IPS-15b (cell line): ENCODE results near the gene CYRIA.

Source experiments
- H3K27me3 ChIP-seq: one replicate; pipeline ENCODE4 v1.6.1; 2013; ENCODE audit warnings: low read length; ENCODE audit not compliant: control insufficient read depth, insufficient read depth
- H3K36me3 ChIP-seq: one replicate; pipeline ENCODE4 v1.6.1; 2013; ENCODE audit warnings: low read length; ENCODE audit not compliant: control insufficient read depth, insufficient read depth
- H3K4me1 ChIP-seq: one replicate; pipeline ENCODE4 v1.6.1; 2013; ENCODE audit warnings: mild to moderate bottlenecking, low read length; ENCODE audit not compliant: control insufficient read depth, insufficient read depth
- H3K4me3 ChIP-seq: one replicate; pipeline ENCODE4 v1.5.1; 2013; ENCODE audit warnings: low read depth, low read length
- H3K9ac ChIP-seq: one replicate; pipeline ENCODE4 v1.6.1; 2013; ENCODE audit warnings: low read depth, mild to moderate bottlenecking, low read length
- H3K9me3 ChIP-seq: one replicate; pipeline ENCODE4 v1.6.1; 2013; ENCODE audit warnings: mild to moderate bottlenecking, low read length; ENCODE audit not compliant: control insufficient read depth, insufficient read depth

The CYRIA gene

DNA sequence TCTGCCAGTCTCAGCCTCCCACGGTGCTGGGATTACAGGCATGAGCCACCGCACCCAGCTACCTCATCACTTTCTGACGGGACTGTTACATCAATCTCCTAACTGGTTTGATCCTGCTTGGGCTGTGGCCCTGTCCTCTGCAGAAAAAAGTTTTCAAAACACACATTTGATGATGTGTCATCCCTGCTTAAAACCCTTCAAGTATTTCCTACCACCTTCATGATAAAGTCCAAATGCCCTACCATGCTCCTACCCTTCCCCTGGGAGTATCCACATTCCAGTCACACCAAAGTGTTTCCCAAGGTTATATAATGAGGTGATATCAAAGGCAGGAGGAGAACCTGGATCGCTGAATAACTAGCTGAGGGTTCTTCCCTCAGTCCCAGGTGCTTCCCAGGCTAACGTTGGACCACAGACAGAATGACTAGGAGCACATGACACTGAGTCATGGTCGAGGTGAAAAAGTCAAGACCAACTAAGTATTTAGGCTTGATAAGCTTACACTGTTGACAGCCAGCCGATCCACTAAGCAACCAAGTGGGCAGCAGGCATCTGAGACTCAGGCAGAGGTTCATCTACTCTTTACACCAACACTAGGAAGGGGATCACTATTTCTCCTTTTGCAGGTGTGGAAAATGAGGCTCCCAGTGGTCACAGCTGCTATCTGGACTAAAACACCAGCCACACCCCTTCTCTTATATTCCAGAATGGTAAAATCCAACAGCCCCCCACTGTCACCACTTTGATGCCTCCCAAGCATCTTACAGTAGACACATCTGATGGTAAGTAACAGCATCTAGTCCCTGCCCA, 31.8 kb downstream of the CYRIA start:
- Histone ChIP-seq H3K9ac (no peak overlapping the region), H3K4me3 (no peak overlapping the region), H3K4me1 (peaks cover 5% of the 10 kb centered on the region), H3K27me3 (no peaks in the 10 kb centered on the region), H3K36me3 (no peaks in the 10 kb centered on the region), H3K9me3 (no peaks in the 10 kb centered on the region)

DNA sequence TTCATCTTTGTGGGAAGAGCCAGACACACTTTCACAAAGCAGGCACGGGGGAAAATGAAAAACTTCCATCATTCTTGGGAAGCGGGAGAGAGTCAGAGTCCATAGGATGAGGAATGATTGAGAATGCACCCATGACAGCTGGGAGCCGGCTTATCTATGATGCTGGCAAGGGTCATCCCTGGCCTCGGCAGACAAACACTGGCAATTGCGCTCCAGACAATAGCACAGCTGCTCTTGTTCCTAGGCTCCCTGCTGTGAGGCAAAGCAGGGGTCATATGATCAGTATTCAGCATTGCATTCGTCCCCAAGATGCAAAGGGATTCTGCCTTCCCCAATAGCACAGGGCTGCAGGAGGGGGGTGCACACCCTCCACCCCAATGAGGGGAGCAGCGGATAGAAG, 33.0 kb downstream of the CYRIA start:
- Histone ChIP-seq H3K4me3 (no peak overlapping the region), H3K9ac (no peak overlapping the region), H3K9me3 (no peaks in the 10 kb centered on the region), H3K4me1 (peaks cover 5% of the 10 kb centered on the region), H3K36me3 (no peaks in the 10 kb centered on the region), H3K27me3 (no peaks in the 10 kb centered on the region)

DNA sequence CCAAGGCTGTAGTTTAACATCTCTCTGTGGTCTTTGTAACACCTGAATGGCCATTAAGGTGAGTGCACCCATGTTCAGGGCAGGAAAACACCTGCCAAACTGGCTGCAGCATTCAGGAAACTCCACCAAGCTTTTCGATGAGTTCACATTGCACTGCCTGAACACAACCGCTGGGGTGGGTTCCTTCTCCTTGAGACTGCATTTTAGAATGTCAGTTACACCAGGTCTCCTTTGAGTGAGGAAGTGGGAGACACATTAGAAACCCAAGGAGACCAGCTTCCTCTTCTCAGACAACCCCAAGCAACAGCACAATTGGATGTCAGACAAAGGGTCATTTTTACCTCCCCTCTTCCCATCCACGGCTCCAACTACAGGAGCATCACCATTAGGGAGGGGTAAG, 35.2 kb downstream of the CYRIA start:
- Histone ChIP-seq H3K4me1 (peaks cover 8% of the 10 kb centered on the region), H3K9ac (no peak overlapping the region), H3K27me3 (no peaks in the 10 kb centered on the region), H3K36me3 (no peaks in the 10 kb centered on the region), H3K4me3 (no peak overlapping the region), H3K9me3 (no peaks in the 10 kb centered on the region)

DNA sequence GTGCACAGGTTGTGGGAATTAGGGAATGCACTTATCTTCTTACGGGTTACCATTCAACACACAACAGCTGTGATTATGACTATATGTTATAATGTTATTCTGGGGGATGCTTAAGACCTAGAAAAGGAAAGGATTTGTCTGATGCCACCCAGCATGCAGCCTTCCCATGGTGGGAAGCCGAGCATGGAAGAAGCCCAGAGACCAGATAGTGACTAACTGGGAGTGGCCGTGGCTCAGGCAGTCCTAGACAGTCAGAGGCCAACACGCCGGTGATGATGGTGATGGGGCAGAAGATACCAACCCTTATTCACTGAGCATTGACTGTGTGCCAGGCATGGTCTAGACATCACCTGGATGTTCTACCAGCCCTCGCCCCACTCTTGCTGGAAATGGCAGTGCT, 35.9 kb downstream of the CYRIA start:
- no peak overlapping the region for H3K4me3 ChIP-seq
- H3K9ac ChIP-seq = no peak overlapping the region
- H3K27me3 ChIP-seq = no peaks in the 10 kb centered on the region
- no peaks in the 10 kb centered on the region for H3K9me3 ChIP-seq
- H3K4me1 ChIP-seq = peaks cover 15% of the 10 kb centered on the region
- H3K36me3 ChIP-seq = no peaks in the 10 kb centered on the region

DNA sequence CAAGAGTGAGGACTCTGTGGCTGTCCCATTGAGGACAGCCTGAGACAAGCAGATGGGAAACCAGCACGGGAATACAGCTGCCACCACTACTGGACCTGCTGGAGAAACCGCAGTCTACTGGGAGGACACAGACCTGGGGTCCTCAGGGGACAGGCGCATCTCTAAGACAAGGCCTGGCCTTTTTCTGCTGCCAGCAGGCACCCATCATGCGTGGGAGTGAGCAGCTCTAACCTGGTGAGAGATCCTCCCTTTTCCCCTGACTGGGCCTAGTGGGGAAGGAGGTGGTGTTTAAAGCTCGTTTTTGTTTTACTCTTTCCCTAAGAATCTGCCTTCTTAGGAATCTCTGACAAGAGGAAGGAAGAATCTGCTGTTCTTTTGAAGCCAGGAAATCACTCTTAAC, 36.6 kb downstream of the CYRIA start:
- Histone ChIP-seq H3K4me1 (peaks cover 17% of the 10 kb centered on the region), H3K27me3 (no peaks in the 10 kb centered on the region), H3K9ac (no peak overlapping the region), H3K4me3 (no peak overlapping the region), H3K9me3 (no peaks in the 10 kb centered on the region), H3K36me3 (no peaks in the 10 kb centered on the region)

DNA sequence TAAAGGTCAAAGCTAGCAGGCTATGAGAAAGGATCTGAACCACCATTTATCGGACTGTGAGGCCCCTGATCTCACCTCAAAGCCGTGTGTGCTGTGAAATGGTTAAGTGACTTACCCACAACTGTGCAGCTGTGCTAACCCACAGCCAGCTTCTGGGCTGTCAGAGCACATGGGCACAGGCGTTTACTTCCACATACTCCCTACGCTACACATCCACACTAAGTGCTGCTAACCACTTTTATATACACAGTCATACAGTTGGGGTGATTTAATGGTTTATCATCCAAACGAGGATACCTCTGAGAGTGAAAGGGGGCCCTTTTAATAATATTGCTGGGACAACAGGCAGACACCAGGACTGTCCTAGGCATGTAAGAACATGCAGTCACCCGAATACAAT, 37.3 kb downstream of the CYRIA start:
- Histone ChIP-seq H3K36me3 (no peaks in the 10 kb centered on the region), H3K9ac (no peak overlapping the region), H3K4me1 (peaks cover 17% of the 10 kb centered on the region)

DNA sequence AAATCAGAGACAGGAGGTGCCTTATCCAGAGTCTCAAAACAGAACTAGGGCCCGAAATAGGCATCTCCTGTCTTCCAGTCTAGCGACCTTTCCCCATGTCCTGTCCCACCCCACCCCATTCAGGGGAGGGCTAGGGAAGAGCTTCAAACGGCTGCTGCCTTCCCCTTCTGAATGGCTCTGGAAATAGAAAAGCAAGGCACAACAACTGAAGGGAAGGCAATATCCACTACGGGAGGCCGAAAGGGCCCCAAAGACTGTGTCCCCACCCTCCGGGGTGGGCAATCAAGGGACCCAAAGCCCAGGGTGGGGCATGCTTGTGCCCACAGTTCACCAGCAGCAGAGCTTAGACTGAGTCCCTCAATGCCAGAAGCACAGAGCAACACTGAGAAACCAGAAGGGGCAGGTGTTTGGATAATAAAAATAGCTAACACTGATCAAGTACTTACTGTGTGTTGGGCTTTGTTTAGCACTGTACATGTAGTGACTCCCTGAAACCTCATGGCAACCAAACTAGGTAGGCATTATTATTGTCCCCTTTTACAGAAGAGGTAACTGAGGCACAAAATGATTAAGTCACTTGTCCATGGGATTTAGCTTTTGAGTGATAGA, 38.5 kb downstream of the CYRIA start:
- H3K9ac ChIP-seq = no peak overlapping the region
- no peaks in the 10 kb centered on the region for H3K36me3 ChIP-seq
- peaks cover 11% of the 10 kb centered on the region for H3K4me1 ChIP-seq
- H3K27me3 ChIP-seq = no peaks in the 10 kb centered on the region
- no peaks in the 10 kb centered on the region for H3K9me3 ChIP-seq
- H3K4me3 ChIP-seq = no peak overlapping the region

More for the DNA sequence above, 37.3 kb downstream of the CYRIA start:
- Histone ChIP-seq H3K4me3 (no peak overlapping the region), H3K27me3 (no peaks in the 10 kb centered on the region), H3K9me3 (no peaks in the 10 kb centered on the region)

DNA sequence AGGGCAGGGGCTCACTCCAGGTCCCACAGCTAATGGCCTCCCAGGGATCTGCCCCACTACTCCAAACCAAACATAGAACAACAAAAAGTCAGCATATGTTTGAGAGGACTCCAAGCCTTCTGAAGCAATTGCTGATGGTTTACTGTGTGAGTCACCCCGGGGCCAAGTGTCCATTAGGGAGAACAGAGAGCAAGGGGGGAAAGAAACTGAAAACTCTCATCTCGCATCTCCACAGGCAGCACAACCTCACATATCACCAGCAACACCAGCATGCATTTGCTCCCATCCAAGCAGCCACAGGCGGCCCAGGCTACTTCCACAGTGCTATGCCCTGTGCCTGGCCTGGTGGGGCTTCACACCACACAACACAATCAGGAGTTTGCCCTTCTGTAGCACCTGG, 39.1 kb downstream of the CYRIA start:
- no peaks in the 10 kb centered on the region for H3K27me3 ChIP-seq
- H3K9me3 ChIP-seq = no peaks in the 10 kb centered on the region
- no peaks in the 10 kb centered on the region for H3K36me3 ChIP-seq
- no peak overlapping the region for H3K9ac ChIP-seq
- H3K4me3 ChIP-seq = no peak overlapping the region
- peaks cover 11% of the 10 kb centered on the region for H3K4me1 ChIP-seq

DNA sequence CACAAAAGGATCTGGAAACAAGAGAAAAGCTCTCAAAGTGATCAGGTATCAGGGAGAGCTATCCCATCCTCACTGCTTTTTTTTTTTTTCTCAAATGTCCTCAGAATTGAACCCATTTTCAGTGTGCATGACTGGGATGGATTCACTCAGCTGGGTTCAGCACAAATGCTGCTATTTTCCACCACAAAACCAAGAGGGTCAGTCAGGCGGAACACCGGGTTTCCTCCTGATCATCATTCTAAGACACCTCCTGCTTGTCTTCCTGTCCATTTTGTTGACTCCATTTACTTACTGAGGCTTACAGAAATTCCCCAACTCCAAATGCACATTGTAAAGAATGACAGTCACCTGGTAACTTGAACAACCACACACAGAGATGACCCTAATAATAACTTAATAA, 39.9 kb downstream of the CYRIA start:
- Histone ChIP-seq H3K27me3 (no peaks in the 10 kb centered on the region), H3K36me3 (no peaks in the 10 kb centered on the region), H3K4me3 (no peak overlapping the region), H3K4me1 (peaks cover 11% of the 10 kb centered on the region), H3K9me3 (no peaks in the 10 kb centered on the region), H3K9ac (no peak overlapping the region)

DNA sequence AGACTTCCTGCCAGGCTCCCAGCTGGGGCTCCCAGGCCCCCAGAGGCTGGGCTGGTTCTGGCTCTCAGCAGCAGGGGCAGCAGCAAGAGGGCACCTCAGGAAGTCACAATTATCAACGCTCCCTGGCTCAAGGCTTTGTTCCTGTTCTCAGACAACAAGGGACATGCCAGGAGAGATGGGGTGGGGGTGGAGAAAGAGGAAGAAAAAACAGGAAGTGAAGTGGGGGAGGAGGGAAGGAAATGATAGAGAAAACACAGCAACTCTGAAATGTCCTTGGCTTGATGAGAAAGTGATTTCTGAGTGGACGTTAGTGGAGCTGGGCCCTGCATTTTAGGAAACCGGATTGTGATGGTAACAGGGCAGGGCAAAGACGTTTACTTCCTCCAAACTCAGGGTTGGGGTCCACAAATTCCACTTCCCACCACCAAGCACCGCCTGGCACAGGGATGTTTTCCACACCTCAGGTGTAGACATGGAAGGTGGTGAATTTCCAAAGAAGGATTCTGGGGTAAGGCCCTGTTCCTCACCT, 40.4 kb downstream of the CYRIA start:
- no peaks in the 10 kb centered on the region for H3K36me3 ChIP-seq

DNA sequence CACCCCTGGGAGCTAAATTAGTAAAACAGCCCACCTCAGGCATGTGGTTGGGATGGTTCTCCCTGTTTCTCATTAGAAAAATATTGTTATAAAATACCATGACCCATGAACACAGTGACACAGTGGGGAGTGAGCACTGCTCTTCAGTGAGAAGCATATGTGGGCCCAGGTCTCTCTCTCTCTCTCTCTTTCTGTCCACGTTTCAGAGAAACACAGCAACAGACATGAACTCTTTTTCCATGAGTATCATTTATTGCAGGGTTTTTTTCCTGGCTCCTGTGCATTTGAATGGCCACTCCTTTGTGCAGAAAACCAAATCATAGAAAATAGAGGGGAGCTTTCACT, 41.2 kb downstream of the CYRIA start:
- peaks cover 11% of the 10 kb centered on the region for H3K4me1 ChIP-seq
- H3K27me3 ChIP-seq = no peaks in the 10 kb centered on the region
- no peak overlapping the region for H3K4me3 ChIP-seq
- H3K9ac ChIP-seq = no peak overlapping the region
- H3K9me3 ChIP-seq = no peaks in the 10 kb centered on the region
- H3K36me3 ChIP-seq = no peaks in the 10 kb centered on the region

More for the DNA sequence above, 40.4 kb downstream of the CYRIA start:
- H3K27me3 ChIP-seq = no peaks in the 10 kb centered on the region
- H3K4me1 ChIP-seq = peaks cover 11% of the 10 kb centered on the region
- no peaks in the 10 kb centered on the region for H3K9me3 ChIP-seq
- peak overlapping the region; percentile 3 for H3K9ac ChIP-seq
- no peak overlapping the region for H3K4me3 ChIP-seq
